Measurements from ENCODE around the gene WNK2. TPM values are rescaled to one million over a fixed set of nuclear protein-coding genes. Genes with fewer than 3 reads are reported as not detected.

The WNK2 gene
- total RNA-seq, 4 donors from 2014 or later: 18.6 to 89.9 (median 40.8) TPM

DNA sequence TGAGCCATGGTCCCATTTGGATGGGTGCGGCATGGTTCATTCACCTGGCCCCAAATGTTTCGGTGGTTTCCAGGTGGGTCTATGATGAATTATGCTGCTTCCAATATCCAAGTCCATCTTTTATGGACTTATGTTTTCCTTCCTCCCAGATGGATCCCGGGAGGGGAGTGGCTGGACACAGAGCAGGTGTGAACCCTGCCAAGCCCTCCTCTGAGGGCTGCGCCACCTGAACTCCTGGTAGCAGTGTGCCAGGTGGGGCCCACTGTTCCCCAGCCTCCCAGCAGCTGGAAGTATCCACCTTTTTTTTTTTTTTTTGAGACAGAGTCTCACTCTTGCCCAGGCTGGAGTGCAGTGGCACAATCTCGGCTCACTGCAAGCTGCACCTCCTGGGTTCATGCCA, 42.9 kb downstream of the WNK2 start:
- Histone ChIP-seq H3K27me3 (no peaks in the 10 kb centered on the region), H3K9me3 (no peaks in the 10 kb centered on the region), H3K36me3 (no peaks in the 10 kb centered on the region), H3K27ac (replicated peaks in 1 of 4) (no peak overlapping the region), H3K4me3 (no peak overlapping the region), H3K4me1 (peaks cover 67 to 81% (median 74%) of the 10 kb centered on the region in 4 donors)
- DNase-seq (ENCODE audit: extremely low spot score): no peak
- 95% methylated on average over 5 of the region's 5 CpGs for WGBS
- TF ChIP-seq POLR2AphosphoS5 (IDR thresholded peaks at IDR 0.05) (no peak), EP300 (IDR thresholded peaks at IDR 0.05) (no peak), POLR2A (IDR thresholded peaks at IDR 0.05; ENCODE audit: low read depth) (no peak)
- TF ChIP-seq, protein P1, sequence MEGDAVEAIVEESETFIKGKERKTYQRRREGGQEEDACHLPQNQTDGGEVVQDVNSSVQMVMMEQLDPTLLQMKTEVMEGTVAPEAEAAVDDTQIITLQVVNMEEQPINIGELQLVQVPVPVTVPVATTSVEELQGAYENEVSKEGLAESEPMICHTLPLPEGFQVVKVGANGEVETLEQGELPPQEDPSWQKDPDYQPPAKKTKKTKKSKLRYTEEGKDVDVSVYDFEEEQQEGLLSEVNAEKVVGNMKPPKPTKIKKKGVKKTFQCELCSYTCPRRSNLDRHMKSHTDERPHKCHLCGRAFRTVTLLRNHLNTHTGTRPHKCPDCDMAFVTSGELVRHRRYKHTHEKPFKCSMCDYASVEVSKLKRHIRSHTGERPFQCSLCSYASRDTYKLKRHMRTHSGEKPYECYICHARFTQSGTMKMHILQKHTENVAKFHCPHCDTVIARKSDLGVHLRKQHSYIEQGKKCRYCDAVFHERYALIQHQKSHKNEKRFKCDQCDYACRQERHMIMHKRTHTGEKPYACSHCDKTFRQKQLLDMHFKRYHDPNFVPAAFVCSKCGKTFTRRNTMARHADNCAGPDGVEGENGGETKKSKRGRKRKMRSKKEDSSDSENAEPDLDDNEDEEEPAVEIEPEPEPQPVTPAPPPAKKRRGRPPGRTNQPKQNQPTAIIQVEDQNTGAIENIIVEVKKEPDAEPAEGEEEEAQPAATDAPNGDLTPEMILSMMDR (IDR thresholded peaks at IDR 0.05): no peak
- intact Hi-C loops (cut with DNase I): no loop called here

DNA sequence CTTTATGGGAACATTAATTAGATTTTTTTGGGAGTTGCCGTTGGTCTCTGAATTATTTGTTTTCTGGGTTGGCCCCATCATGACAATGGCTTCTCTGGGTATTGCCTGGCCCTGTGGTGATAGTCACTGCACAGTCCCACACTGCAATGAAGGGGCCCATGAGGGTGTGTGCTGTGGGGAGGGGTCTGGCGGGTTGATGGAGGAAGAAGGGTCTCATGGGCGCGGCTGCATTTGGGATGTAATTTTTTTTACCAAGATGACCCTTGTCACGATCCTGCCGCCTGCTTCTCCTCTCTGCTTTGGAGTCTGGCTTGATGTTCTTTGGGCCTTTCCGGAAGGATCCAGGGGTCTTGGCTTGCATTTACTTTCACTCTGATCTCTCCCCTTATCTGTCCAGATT, 44.1 kb downstream of the WNK2 start:
- intact Hi-C loops (cut with DNase I): no loop called here
- WGBS: 90% methylated on average over 7 of the region's 7 CpGs
- Histone ChIP-seq H3K4me3 (no peak overlapping the region), H3K27ac (replicated peaks in 1 of 4) (no peak overlapping the region), H3K36me3 (no peaks in the 10 kb centered on the region), H3K4me1 (peaks cover 65 to 77% (median 72%) of the 10 kb centered on the region in 4 donors), H3K9me3 (no peaks in the 10 kb centered on the region), H3K27me3 (no peaks in the 10 kb centered on the region)
- DNase-seq (ENCODE audit: extremely low spot score): no peak
- TF ChIP-seq, protein P1 (IDR thresholded peaks at IDR 0.05): no peak
- TF ChIP-seq POLR2AphosphoS5 (IDR thresholded peaks at IDR 0.05) (no peak), POLR2A (IDR thresholded peaks at IDR 0.05; ENCODE audit: low read depth) (no peak), EP300 (IDR thresholded peaks at IDR 0.05) (no peak)

DNA sequence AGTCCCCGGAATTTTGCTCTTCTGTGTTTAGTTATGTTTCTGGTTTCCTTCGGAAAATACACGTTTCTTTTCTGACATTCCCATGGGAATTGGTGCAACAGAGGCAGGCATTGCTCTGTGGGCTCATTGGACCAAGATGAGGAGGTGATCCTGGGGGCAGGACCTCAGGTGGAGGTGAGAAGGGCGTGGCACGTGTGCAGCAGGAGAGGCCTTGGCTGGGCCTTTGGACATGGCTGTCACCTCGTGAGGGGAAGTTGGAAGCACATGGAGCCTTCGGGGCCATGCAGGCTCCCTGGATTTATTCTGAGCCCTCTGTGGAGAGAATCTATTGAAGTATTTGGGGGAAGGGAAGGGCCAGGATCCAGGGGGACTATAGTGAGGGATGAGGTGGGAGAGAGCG, 44.5 kb downstream of the WNK2 start:
- no peak for DNase-seq (ENCODE audit: extremely low spot score)
- intact Hi-C loops (cut with DNase I): no loop called here
- Histone ChIP-seq H3K4me1 (peaks cover 64 to 77% (median 70%) of the 10 kb centered on the region in 4 donors), H3K36me3 (no peaks in the 10 kb centered on the region), H3K27me3 (no peaks in the 10 kb centered on the region), H3K4me3 (no peak overlapping the region), H3K9me3 (no peaks in the 10 kb centered on the region), H3K27ac (replicated peaks in 1 of 4) (no peak overlapping the region)
- TF ChIP-seq, protein P1 (IDR thresholded peaks at IDR 0.05): no peak
- no peak for TF ChIP-seq POLR2AphosphoS5 (IDR thresholded peaks at IDR 0.05)
- TF ChIP-seq EP300 (IDR thresholded peaks at IDR 0.05): no peak
- no peak for TF ChIP-seq POLR2A (IDR thresholded peaks at IDR 0.05; ENCODE audit: low read depth)
- WGBS: 78% methylated on average over 8 of the region's 8 CpGs

DNA sequence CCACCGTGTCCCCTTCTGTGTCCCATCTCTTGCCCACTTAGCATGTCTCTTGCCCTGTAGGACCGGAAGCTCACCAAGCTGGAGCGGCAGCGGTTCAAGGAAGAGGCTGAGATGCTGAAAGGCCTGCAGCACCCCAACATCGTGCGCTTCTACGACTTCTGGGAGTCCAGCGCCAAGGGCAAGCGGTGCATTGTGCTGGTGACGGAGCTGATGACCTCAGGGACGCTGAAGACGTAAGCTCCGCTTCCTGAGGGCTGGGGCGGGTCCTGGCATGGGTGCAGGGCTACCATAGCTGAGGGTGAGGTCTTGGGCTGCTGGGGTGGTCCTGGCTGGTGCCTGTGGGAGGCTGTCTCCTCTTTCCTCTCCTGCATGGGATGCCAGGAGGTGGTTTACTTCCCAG, 45.7 kb downstream of the WNK2 start:
- H3K27me3 ChIP-seq: no peaks in the 10 kb centered on the region
- H3K4me3 ChIP-seq: no peak overlapping the region
- H3K4me1 ChIP-seq: peaks cover 56 to 76% (median 69%) of the 10 kb centered on the region in 4 donors
- intact Hi-C loops (cut with DNase I): no loop called here
- WGBS: 81% methylated on average over 7 of the region's 14 CpGs
- H3K27ac ChIP-seq (replicated peaks in 1 of 4): no peak overlapping the region
- H3K36me3 ChIP-seq: no peaks in the 10 kb centered on the region
- TF ChIP-seq EP300 (IDR thresholded peaks at IDR 0.05) (no peak), POLR2AphosphoS5 (IDR thresholded peaks at IDR 0.05) (no peak), POLR2A (IDR thresholded peaks at IDR 0.05; ENCODE audit: low read depth) (no peak)
- TF ChIP-seq, protein P1 (IDR thresholded peaks at IDR 0.05): no peak
- H3K9me3 ChIP-seq: no peaks in the 10 kb centered on the region
- DNase-seq (ENCODE audit: extremely low spot score): no peak

DNA sequence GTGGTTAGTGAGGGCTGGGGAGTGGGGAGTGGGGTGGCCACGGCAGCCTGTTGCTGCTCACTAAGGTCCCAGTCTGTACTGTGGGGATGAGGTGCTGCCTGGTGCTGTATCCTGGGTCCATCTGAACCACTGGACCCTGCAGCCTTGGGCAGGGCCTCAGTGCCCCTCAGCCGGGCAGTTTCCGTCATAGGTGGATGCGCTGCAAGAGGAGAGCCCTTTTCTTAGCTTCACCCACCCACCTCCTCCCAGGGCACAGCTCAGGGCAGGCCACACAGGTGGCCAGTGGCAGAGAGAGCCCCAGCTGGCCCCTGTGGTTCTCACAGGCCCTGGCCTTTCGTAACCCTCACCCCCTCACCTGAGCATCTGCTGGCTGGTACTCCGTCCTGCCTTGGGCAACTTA, 46.2 kb downstream of the WNK2 start:
- WGBS: 92% methylated on average over 4 of the region's 6 CpGs
- Histone ChIP-seq H3K4me1 (peaks cover 55 to 76% (median 68%) of the 10 kb centered on the region in 4 donors), H3K27me3 (no peaks in the 10 kb centered on the region), H3K27ac (replicated peaks in 1 of 4) (no peak overlapping the region), H3K9me3 (no peaks in the 10 kb centered on the region), H3K4me3 (no peak overlapping the region), H3K36me3 (peaks cover 0 to 5% (median 0%) of the 10 kb centered on the region in 4 donors)
- DNase-seq (ENCODE audit: extremely low spot score): no peak
- intact Hi-C loops (cut with DNase I): no loop called here
- no peak for TF ChIP-seq POLR2A (IDR thresholded peaks at IDR 0.05; ENCODE audit: low read depth)
- no peak for TF ChIP-seq EP300 (IDR thresholded peaks at IDR 0.05)
- TF ChIP-seq POLR2AphosphoS5 (IDR thresholded peaks at IDR 0.05): no peak
- TF ChIP-seq, protein P1 (IDR thresholded peaks at IDR 0.05): no peak

All from esophagus muscularis mucosa (tissue), 4 donors.